Testis (tissue), 3 donors: Measurements from ENCODE around the gene RAB21. TPM values are rescaled to one million over a fixed set of nuclear protein-coding genes. Genes with fewer than 3 reads are reported as not detected.

ENCODE experiments used
- DNase-seq: peaks from one replicate; pipeline ENCODE4 v3.0.0-alpha.2; 2019
- H3K27ac ChIP-seq, 2 donors: fragments of 200-600 bp; sonication (generic); one replicate each; pipeline ENCODE4 v1.5.1; 2019
- H3K27me3 ChIP-seq: fragments of 200-600 bp; sonication (generic); one replicate; pipeline ENCODE4 v1.5.1; 2019
- H3K36me3 ChIP-seq: fragments of 200-600 bp; sonication (generic); one replicate; pipeline ENCODE4 v1.5.1; 2017; ENCODE audit warnings: low read depth; ENCODE audit errors: missing control alignments
- H3K4me1 ChIP-seq: fragments of 200-600 bp; sonication (generic); one replicate; pipeline ENCODE4 v1.5.1; 2019
- H3K4me3 ChIP-seq, 2 donors: fragments of 200-600 bp; sonication (generic); one replicate each; pipeline ENCODE4 v1.5.1; 2017 to 2019
- H3K9me3 ChIP-seq: fragments of 200-600 bp; sonication (generic); one replicate; pipeline ENCODE4 v1.5.1; 2017
- CTCF ChIP-seq, 3 experiments: fragments of 450-650 bp in 2 of 3; fragments of 200-600 bp in 1 of 3; sonication (generic) in 1 of 3; IDR thresholded peaks; one replicate each; pipeline ENCODE4 v1.5.1; 2016 to 2019; ENCODE audit warnings: antibody characterized with exemption in 3 of 3, mild to moderate bottlenecking in 2 of 3, moderate library complexity in 1 of 3
- POLR2A ChIP-seq: fragments of 450-650 bp; IDR thresholded peaks from one replicate; pipeline ENCODE4 v1.6.1; 2017; ENCODE audit warnings: antibody characterized with exemption, mild to moderate bottlenecking, moderate library complexity
- WGBS, 2 donors: methylation state at CpG; one replicate each; pipeline ENCODE4 v1.1.5; 2018; 5-methylcytosine and 5-hydroxymethylcytosine counted together
- intact Hi-C: fragments of 100-400 bp; cut with DNase I; formaldehyde crosslinking; loops from one replicate; pipeline ENCODE4 v1.15.1; 2023; ENCODE audit warnings: low total_unique reads
- polyA plus RNA-seq: library from polyadenylated mRNA; stranded (reverse); fragments of 350-450 nt; fragmentation: Illumina TruSeq; extraction: RNeasy Lipid Tissue Mini Kit (QIAGEN cat#74804); gene quantifications from one replicate; pipeline ENCODE4 v1.2.3, GENCODE V29; 2014; ENCODE audit warnings: low read depth, low replicate concordance; ENCODE audit not compliant: insufficient read depth
- total RNA-seq, 2 donors: library from RNA; depleted of rRNA; stranded (reverse); fragments of >200 nt; gene quantifications; one replicate each; pipeline ENCODE4 v1.2.3, GENCODE V29; 2016

The RAB21 gene
- total and polyA plus RNA-seq, 3 donors from 2014 or later = 13.3 to 56.9 (median 27.1) TPM

- intact Hi-C loops = no loop called here
- no peak overlapping the region for H3K4me3 ChIP-seq
- no peaks in the 10 kb centered on the region for H3K27me3 ChIP-seq
- DNase-seq = no peak
- no peaks in the 10 kb centered on the region for H3K4me1 ChIP-seq
- no peaks in the 10 kb centered on the region for H3K36me3 ChIP-seq
- TF ChIP-seq POLR2A = no peak
- H3K9me3 ChIP-seq = no peaks in the 10 kb centered on the region
- WGBS, 2 donors = 89 to 91% methylated on average over 5 of the region's 5 CpGs
- no peak overlapping the region for H3K27ac ChIP-seq
Measured at GRCh38 chr12:71727958-71728357, 26.7 kb upstream of the RAB21 start.

- 82 to 83% methylated on average over 7 of the region's 7 CpGs for WGBS, 2 donors
- H3K36me3 ChIP-seq = no peaks in the 10 kb centered on the region
- no peaks in the 10 kb centered on the region for H3K4me1 ChIP-seq
- no peak overlapping the region for H3K27ac ChIP-seq
- DNase-seq = no peak
- no peaks in the 10 kb centered on the region for H3K27me3 ChIP-seq
- intact Hi-C loops = no loop called here
- no peaks in the 10 kb centered on the region for H3K9me3 ChIP-seq
- TF ChIP-seq POLR2A (no peak), CTCF (IDR thresholded peaks at IDR 0.05) (no peak)
- H3K4me3 ChIP-seq = no peak overlapping the region
Measured at GRCh38 chr12:71730936-71731335, 23.7 kb upstream of the RAB21 start.

DNA sequence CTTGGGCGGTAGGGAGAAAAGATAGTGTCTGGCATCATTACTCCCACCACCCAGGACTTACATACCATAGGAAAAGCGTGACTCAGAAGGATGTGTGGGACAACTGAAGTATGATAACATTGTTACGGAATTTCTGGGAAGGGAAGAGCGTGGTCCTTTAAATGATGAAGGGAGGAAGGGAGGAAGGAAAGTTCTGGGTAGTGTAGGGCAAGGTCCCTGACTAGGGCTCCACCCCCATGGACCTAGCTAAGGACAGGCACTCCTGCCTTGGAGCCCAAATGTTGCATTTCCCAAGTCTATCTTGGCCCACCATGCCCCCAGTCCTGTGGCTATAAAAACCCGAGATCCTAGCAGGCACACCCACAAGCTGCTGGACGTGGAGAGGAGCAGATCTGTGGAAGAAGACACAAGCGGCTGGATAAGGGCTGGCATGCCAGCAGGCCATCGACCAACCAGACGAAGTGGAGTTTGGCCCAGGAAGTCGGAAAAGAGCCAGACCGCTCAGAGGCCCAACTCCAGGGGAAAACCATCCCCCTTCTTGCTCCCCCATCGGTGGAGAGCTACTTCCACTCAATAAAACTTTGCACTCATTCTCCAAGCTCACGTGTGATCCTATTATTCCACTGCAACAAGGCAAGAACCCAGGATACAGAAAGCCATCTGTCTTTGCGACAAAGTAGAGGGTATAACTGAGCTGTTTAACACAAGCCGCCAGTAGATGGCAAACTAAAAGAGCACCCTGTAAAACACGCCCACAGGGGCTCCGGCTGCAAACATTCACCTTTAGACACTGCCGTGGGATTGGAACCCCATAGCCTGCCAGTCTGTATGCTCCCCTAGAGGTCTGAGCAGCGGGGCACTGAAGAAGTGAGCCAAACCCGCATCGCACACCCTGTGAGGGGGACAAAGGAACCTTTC is 23.0 kb upstream of the RAB21 start:
- WGBS, 2 donors = 81% methylated on average over 18 to 21 of the region's 21 CpGs
- intact Hi-C loops = no loop called here
- Histone ChIP-seq H3K36me3 (no peaks in the 10 kb centered on the region), H3K9me3 (no peaks in the 10 kb centered on the region), H3K4me3 (no peak overlapping the region), H3K4me1 (no peaks in the 10 kb centered on the region), H3K27ac (no peak overlapping the region), H3K27me3 (no peaks in the 10 kb centered on the region)
- TF ChIP-seq CTCF (IDR thresholded peaks at IDR 0.05) = no peak
- TF ChIP-seq POLR2A = no peak
- no peak for DNase-seq

DNA sequence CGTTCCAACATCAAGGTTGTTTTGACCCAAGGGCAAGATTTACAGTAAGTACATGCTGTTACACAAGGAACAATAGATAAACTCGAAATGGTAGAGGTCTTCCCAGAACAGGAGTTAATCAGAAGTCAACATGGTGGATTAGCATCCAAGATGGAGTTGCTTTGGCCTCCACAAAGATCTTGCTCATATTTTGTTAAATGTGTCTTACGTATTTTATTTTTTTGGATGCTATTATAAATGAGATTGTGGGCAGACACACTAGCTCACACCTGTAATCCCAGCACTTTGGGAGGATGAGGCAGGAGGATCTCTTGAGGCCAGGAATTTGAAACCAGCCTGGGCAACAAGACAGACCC is 22.3 kb upstream of the RAB21 start:
- H3K36me3 ChIP-seq = no peaks in the 10 kb centered on the region
- no peaks in the 10 kb centered on the region for H3K27me3 ChIP-seq
- no peaks in the 10 kb centered on the region for H3K4me1 ChIP-seq
- TF ChIP-seq CTCF (IDR thresholded peaks at IDR 0.05) (no peak), POLR2A (no peak)
- 71 to 80% methylated on average over 3 of the region's 3 CpGs for WGBS, 2 donors
- no peak overlapping the region for H3K27ac ChIP-seq
- DNase-seq = no peak
- H3K9me3 ChIP-seq = no peaks in the 10 kb centered on the region
- intact Hi-C loops = no loop called here
- H3K4me3 ChIP-seq = no peak overlapping the region

DNA sequence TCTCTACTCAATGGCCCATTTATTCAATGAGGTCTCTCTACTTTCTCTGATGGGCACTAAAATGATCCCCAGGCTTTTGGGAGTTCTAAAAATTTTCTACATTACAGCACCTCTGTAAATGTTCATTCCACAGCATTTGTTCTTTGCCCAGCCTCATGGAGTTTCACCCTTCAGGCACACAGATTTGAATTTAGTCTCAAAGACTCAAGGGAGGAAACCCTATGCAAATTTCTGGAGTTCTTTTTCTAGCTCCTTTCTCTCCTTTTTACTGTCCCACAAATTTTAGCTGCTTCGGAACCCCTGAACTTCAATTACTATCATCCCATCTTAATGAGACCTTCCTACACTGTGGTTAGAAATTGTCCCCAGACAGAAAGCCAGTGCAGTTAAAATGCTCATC is 17.5 kb upstream of the RAB21 start:
- Histone ChIP-seq H3K27ac (no peak overlapping the region), H3K27me3 (no peaks in the 10 kb centered on the region), H3K4me3 (no peak overlapping the region), H3K4me1 (no peaks in the 10 kb centered on the region), H3K9me3 (no peaks in the 10 kb centered on the region), H3K36me3 (no peaks in the 10 kb centered on the region)
- intact Hi-C loops = no loop called here
- WGBS, 2 donors = 94 to 100% methylated on average over 1 of the region's 1 CpG
- DNase-seq = no peak
- no peak for TF ChIP-seq CTCF (IDR thresholded peaks at IDR 0.05)
- TF ChIP-seq POLR2A = no peak
